ENCODE results near the gene WFS1.

WFS1 gene

DNA sequence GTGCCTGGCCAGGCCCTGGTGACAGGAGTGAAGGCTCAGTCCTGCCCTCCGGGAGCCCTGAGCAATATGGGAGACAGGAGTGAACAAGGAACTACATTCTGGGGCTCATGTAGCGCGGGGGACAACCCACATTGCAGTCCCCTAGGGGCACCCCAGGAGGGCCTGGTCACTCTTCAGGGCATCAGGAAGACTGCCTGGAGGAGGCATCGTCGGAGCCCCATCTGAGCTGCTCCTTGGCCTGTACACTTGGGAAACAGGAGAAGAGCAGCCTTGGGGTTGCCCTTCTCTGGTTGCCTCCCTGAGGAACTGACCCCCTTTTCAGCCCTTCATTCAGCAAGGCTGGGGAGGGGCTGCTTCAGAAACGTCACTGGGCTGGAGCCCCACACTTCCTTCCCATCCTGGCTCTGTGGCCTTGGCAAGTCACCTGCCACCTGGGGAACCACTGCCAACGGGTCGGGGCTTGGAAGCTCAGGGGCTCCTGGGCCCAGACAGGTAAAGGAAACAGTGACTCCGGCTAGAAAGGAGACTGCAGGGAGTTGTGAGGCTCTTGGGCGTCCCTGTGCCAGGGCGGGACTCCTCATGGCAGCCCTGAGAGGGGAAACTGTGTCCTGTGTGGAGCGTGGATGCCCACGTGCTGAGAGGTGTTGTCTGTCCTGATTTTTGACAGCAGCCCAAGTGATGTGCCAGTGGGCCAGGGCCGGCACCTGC, 10.1 kb downstream of the WFS1 start:
- DNase-seq (ENCODE audit: low read depth) = no peak

- no peak for DNase-seq (ENCODE audit: low read depth)
Measured at GRCh38 chr4:6280365-6280996, 10.8 kb downstream of the WFS1 start.

DNA sequence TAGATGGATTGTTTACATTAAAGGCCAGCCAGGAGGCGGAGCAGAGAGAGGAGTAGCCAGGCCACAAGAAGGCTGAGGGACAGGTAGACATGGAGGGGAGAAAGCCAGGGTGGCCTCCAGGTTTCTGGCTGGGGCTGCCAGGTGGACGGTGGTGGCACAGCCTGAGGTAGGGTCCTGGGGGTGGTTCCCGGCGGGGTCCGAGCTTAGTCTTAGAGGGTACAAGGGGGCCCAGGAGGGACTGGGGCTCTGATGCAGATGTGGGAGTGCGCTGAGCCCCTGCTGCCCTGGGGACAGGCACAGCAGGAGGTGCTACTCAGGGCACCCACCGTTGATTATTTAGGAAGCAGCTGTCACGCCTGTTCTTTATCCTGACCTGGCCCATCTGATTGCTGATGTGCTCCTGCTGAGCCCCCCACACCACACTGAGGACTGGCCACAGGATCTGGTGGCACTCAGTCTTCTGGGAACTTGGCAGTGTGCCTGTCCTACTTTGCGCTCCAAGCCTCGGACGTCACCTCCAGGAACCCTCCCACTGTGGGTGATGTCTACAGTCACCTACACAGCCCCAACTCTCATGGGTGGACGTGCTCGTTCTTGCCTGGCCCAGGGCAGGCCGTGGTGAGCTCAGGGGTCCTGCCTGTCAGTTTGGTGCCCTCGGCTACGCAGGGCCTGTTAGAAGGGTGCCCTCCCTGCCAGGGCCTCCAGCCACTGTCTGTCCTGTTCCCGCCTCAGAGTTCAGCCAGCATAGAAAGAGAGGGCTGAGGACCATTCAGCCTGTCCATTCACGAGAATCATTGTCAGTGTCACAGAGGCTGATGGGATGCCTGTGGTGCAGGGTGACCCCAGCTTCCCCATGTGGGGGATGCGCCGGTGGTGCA, 12.0 kb downstream of the WFS1 start:
- no peak for DNase-seq (ENCODE audit: low read depth)

GRCh38 chr4:6282314-6282771, 12.7 kb downstream of the WFS1 start:
- no peak for DNase-seq (ENCODE audit: low read depth)

DNA sequence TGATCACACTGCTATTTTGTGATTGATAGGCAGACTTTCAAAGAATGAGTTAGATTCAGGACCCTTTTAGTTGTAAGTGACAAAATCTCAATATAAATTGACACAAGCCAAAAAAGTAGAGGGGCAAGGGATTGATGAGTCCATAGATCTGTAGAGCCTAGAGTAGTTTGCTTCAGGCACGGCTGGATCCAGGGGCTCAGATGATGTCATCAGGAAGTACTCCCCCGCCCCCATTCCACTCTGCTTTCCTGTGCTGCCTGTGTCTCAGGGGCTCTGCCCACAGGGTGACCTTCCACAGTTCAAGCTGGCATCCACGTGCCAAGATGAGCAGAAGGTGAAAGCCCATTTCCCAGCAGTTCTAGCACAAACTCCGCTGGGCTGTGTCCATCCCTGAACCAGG, 13.6 kb downstream of the WFS1 start:
- DNase-seq (ENCODE audit: low read depth) = no peak

DNA sequence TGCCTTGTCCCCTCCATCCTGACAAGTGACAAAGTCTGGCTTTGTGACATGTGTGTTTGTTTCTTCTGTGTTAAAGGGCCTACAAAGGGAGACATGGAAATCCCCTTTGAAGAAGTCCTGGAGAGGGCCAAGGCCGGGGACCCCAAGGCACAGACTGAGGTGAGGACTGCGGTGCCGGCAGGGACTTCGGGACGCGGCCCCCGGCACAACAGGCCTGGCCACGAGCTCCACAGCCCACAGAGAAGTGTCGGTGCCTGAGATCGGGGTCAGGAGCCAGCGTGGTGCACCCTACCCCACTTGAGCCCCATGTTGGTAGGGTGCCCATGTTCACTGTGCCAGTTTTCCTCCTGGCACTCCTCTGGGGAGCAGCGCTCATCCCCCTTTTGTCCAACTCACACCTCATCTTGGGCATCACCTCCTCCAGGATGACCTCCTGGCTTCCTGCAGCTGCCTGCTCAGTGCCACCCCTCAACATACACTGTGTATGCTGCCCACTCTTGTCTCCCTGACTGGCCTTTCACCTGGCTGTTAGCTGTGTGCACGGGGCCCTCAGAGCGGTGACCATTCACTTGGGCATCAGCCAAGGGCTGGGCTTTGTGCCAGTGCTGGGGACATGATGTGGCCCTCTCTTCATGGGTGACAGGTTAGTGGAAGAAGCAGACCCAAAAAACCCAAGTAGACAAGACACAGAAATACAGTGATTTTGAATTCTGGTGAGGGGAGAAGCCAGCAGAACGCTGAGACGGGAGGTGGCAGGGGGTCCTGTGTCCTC, 17.6 kb downstream of the WFS1 start:
- no peak for DNase-seq (ENCODE audit: low read depth)

DNA sequence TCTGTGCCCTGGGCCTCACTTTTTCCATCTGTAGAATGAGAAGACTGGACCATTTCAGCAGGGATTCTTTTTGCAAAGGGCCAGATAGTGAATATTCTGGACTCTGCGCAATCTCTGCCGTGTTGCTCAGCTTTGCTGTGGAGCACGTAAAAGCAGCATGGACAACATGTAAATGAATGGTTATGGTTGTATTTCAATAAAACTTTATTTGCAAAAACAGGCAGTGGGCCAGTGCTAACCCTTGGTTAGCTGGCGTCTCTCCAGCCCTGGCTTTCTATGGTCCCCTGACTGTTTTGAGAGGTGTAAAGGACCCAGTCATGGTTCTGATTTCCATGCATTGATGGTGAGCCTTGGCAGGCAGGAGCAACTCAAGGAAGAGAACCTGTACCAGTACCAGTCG, 18.7 kb downstream of the WFS1 start:
- DNase-seq (ENCODE audit: low read depth) = no peak

DNA sequence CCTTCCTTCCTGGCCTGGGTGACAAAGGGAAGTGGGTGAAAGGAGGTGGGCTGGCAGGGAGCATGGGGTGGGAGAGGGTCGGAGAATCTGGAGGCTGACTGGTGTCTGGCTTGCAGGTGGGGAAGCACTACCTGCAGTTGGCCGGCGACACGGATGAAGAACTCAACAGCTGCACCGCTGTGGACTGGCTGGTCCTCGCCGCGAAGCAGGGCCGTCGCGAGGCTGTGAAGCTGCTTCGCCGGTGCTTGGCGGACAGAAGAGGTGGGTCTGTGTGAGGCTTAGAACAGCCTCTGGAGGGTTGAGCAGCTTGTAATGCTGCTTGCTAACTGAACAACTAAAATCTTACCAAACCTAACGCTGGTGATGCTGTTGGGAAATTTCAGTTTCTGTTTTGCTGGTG, 19.2 kb downstream of the WFS1 start:
- DNase-seq (ENCODE audit: low read depth) = no peak

DNA sequence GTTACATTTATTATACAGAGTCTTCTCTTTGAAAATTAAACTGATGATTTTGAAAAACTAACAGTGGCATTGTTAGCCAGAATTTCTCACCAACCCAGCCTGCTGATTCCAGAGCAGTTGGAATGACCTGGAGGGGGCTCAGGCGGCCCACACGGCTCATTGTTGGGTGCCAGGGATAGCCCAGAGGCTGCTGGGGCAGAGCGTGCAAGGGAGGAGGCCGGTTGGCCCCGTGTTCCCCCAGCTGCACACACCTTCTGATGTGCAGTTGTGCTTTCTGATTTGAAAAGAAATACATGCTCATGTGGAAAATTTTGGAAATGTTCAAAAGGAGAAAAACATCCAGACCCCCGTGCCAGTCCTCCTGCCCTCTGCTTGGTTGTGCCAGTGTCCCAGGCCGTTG, 20.6 kb downstream of the WFS1 start:
- DNase-seq (ENCODE audit: low read depth) = no peak

GRCh38 chr4:6290769-6291547, 21.3 kb downstream of the WFS1 start:
- DNase-seq (ENCODE audit: low read depth) = no peak

DNA sequence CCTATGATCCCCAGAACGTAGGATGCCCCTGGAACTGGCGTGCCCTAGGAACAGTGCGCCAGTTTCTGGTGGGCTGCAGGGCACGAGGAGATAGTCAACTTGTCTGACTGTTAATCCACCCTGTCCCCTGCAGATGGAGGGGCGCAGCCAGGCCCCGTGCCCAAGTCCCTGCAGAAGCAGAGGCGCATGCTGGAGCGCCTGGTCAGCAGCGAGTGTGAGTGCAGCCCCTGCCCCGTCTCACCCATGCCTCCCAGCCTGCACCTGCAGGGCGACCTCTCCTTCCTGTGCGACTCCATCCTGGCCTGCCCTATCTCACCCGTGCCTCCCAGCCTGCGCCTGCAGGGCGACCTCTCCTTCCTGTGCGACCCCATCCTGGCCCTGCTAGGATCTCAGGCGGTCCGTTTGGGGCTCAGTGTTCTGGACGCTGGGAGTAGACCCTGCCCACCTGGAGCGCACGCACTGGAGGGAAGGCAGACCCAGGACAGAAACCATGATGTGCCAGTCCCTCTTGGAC, 22.2 kb downstream of the WFS1 start:
- DNase-seq (ENCODE audit: low read depth) = no peak

DNA sequence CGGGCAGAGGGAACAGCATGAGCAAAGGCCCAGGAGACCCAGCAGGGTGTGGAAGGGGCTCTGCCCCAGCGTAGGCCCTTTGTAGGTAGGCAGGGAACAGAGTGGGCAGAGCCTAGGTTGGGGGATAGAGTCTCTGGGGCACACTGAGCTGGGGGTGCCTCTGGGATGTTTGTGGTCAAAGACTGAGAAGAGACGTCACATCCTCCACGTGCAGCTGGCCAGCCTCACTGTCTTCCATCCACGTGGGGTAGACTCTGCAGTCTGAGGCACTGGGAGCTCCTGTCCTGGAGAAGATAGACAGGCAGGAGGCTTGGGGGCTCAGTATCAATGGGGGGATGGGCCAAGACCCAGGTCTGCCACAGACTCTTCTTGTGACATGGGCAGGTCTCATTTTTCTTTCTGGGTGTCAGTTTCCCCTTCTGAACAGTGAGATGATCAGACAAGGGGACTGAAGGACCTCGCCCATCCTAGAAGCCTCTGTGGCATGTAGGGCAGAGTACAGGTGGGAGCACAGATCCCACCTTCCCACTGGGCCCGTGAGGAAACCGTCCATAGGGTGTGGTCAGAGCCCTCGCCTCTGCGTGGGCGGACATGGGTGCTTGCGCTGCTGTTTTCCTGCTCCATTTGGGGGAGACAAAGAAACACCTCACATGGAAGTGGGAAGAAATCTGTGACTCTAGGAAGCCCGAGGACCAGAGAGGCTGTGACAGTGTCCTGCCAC, 22.9 kb downstream of the WFS1 start:
- DNase-seq (ENCODE audit: low read depth) = no peak

DNA sequence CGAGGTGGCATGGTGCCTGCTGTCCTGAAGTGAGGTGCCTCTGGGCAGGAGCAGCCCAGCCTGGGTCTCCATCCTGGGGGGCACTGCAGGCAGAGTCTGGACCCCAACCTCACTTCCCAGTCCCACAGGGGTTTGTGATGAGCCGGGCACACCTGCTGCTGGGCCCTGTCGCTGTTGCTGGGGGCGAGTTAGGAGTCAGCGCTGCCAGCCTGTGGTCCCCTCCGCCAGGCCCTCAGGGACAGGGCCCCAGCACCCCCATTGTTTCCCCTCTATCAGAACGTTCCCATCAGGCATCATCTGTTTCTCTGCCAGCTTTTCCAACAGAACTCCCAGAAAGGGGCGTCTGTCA, 23.4 kb downstream of the WFS1 start:
- no peak for DNase-seq (ENCODE audit: low read depth)

DNA sequence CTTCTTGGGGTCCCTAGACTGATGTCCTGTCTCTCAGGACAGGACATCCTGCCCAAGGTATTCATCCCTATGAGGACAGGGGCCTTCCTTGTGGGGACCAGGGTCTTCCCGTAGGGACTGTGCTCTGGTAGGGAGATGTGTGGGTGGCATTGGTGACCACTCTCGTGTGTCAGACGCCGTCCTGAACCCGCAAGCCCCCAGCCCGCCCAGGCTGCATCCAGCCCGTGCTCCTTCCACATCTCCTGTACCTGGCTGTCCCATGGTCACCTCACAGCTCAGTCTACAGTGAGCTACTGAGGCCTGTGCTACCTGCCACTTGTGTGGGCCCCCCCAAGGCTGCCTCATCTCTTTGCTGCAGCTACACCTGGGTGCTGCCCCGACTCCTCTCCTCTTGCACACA, 24.0 kb downstream of the WFS1 start:
- DNase-seq (ENCODE audit: low read depth) = no peak

- DNase-seq (ENCODE audit: low read depth) = no peak
Measured at GRCh38 chr4:6294705-6295421, 25.2 kb downstream of the WFS1 start.

- no peak for DNase-seq (ENCODE audit: low read depth)
Measured at GRCh38 chr4:6295495-6295894, 25.8 kb downstream of the WFS1 start.

DNA sequence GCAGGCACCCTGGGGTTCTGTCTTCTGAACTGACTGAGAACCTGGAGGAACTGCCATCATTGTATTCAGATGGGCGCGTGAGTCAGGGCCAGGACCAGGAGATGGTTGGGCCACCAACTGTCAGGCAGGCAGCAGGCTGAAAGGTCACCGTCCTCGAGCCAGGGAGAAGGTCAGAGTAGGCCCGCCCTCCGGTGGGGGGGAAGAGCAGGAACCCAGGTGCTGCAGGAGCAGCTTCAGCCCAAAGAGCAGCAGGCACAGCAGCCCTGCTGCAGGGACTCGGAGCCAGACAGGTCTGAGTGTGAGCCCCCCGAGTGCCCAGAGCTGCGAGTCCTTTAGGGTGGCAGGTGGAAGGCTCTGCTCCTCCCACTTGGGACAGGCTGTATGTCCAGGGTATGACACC, 26.4 kb downstream of the WFS1 start:
- DNase-seq (ENCODE audit: low read depth) = no peak

- no peak for DNase-seq (ENCODE audit: low read depth)
Measured at GRCh38 chr4:6297266-6297815, 27.7 kb downstream of the WFS1 start.

DNA sequence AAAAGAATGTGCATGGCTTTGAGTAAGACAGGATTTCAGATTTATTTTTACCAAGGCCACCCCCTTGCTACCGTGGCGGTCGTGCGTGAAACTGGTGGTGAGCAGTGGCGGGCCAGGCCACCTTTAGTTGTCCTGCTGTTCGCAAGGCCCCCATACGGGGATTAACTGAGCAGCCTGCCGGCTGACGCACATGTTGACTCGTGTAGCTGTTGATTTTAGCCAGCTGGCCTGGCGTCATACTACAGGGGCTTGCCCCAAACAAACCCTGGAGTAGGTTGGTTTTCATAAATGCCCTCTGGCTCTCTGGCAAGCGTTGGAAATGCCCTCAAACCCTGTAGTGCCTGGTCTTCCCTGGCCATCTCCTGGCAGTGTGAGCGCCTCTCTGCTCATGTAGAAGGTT, 28.4 kb downstream of the WFS1 start:
- DNase-seq (ENCODE audit: low read depth) = no peak

GRCh38 chr4:6298852-6299251, 29.2 kb downstream of the WFS1 start:
- DNase-seq (ENCODE audit: low read depth) = no peak
